OCI-LY3 (cell line): ENCODE results near the gene SFPQ.
"Not testable (repeated sequence)": the region's sequence is repeated elsewhere in the genome, so short reads cannot be mapped to it uniquely, and the experiment has no call there.

Experiments
- H2AFZ ChIP-seq: fragments of 200-600, 300-600 bp; shearing (Covaris generic); 2 replicates; pipeline ENCODE4 v1.6.0; 2014; ENCODE audit warnings: antibody characterized with exemption, low read depth, low read length
- H3K27ac ChIP-seq: fragments of 200-600, 300-600 bp; sonication (generic); 2 replicates; pipeline ENCODE4 v1.5.1; 2014; ENCODE audit warnings: mild to moderate bottlenecking, low read length, moderate library complexity, mixed read lengths
- H3K27me3 ChIP-seq: fragments of 200-600, 300-600 bp; sonication (generic); 2 replicates; pipeline ENCODE4 v1.6.1; 2014; ENCODE audit warnings: low read depth, low read length, mixed read lengths
- H3K36me3 ChIP-seq: fragments of 200-600, 300-600 bp; sonication (generic); replicated peaks from 2 replicates; pipeline ENCODE3; 2014; ENCODE audit warnings: low read depth, low read length, mixed read lengths
- H3K4me1 ChIP-seq: fragments of 300-600, 200-600 bp; sonication (generic); 2 replicates; pipeline ENCODE4 v1.6.1; 2014; ENCODE audit warnings: low read length, mixed read lengths
- H3K4me2 ChIP-seq: fragments of 200-600, 300-600 bp; sonication (generic); 2 replicates; pipeline ENCODE4 v1.6.1; 2014; ENCODE audit warnings: low read length, mixed read lengths
- H3K4me3 ChIP-seq: fragments of 300-600, 200-600 bp; sonication (generic); 2 replicates; pipeline ENCODE4 v1.5.1; 2014; ENCODE audit warnings: antibody characterized with exemption, mild to moderate bottlenecking, low read length, moderate library complexity
- H3K79me2 ChIP-seq: fragments of 300-600, 200-600 bp; shearing (Covaris generic); 2 replicates; pipeline ENCODE4 v1.6.1; 2014; ENCODE audit warnings: mild to moderate bottlenecking, low read length, mixed read lengths
- H3K9ac ChIP-seq: fragments of 300-600, 200-600 bp; shearing (Covaris generic); 2 replicates; pipeline ENCODE4 v1.6.0; 2014; ENCODE audit warnings: mild to moderate bottlenecking, low read length, moderate library complexity
- H3K9me3 ChIP-seq: fragments of 200-600, 300-600 bp; shearing (Covaris generic); 2 replicates; pipeline ENCODE4 v1.6.1; 2014; ENCODE audit warnings: low read length, mixed read lengths; ENCODE audit not compliant: insufficient read depth
- H4K20me1 ChIP-seq: fragments of 200-600, 300-600 bp; sonication (generic); 2 replicates; pipeline ENCODE4 v1.6.1; 2016; ENCODE audit warnings: low read length, mixed read lengths; ENCODE audit not compliant: insufficient read depth
- CTCF ChIP-seq: fragments of 200-600, 300-600 bp; sonication (generic); IDR thresholded peaks from 2 replicates; pipeline ENCODE4 v1.5.1; 2014; ENCODE audit warnings: antibody characterized with exemption, low read length, low read depth
- EZH2phosphoT487 ChIP-seq: fragments of 200-600 bp; shearing (Covaris generic); IDR thresholded peaks from 2 replicates; pipeline ENCODE4 v1.6.1; 2018; ENCODE audit warnings: antibody characterized with exemption, mixed run types, low read depth

SFPQ gene

GRCh38 chr1:35192853-35193664 is at the start of gene SFPQ:
Gene SFPQ, minus strand, starts transcription at chr1:35193145. Its CDS starts 96 bp downstream, at chr1:35193049.
- peak within 1 kb of the TSS; percentile 95 for H3K9ac ChIP-seq
- H3K4me3 ChIP-seq, result peak within 1 kb of the TSS; percentile 94
- H3K9me3 ChIP-seq, result no peaks in the 10 kb centered on the region
- H4K20me1 ChIP-seq, result peaks cover 38% of the 10 kb centered on the region
- H3K4me1 ChIP-seq, result peaks cover 11% of the 10 kb centered on the region
- H3K36me3 ChIP-seq, result peaks cover 42% of the 10 kb centered on the region
- no peaks in the 10 kb centered on the region for H3K27me3 ChIP-seq
- H2AFZ ChIP-seq, result peak within 1 kb of the TSS; percentile 47; the same call in 1 of the 2 replicates
- peak within 1 kb of the TSS; percentile 69 for H3K4me2 ChIP-seq
- peaks cover 50% of the 10 kb centered on the region for H3K79me2 ChIP-seq
- TF ChIP-seq CTCF (no peak), EZH2phosphoT487 (no peak)
- H3K27ac ChIP-seq, result peak within 1 kb of the TSS; percentile 77

GRCh38 chr1:35236772-35237171 is 43.8 kb upstream of the SFPQ start:
- not testable (repeated sequence) for H3K9ac ChIP-seq, H3K27ac ChIP-seq, H2AFZ ChIP-seq, H3K9me3 ChIP-seq, H3K4me3 ChIP-seq, H3K4me2 ChIP-seq, H4K20me1 ChIP-seq, H3K36me3 ChIP-seq, H3K27me3 ChIP-seq, H3K79me2 ChIP-seq, H3K4me1 ChIP-seq

- Histone ChIP-seq H4K20me1 (no peaks in the 10 kb centered on the region), H3K4me2 (no peak overlapping the region), H3K36me3 (no peaks in the 10 kb centered on the region), H3K4me1 (no peaks in the 10 kb centered on the region), H2AFZ (no peak overlapping the region), H3K9ac (no peak overlapping the region), H3K4me3 (no peak overlapping the region), H3K9me3 (no peaks in the 10 kb centered on the region), H3K79me2 (no peaks in the 10 kb centered on the region), H3K27me3 (no peaks in the 10 kb centered on the region), H3K27ac (no peak overlapping the region)
- TF ChIP-seq EZH2phosphoT487, result no peak
- no peak for TF ChIP-seq CTCF
Measured at GRCh38 chr1:35231287-35231686, 38.3 kb upstream of the SFPQ start.

GRCh38 chr1:35229587-35230360 is 36.8 kb upstream of the SFPQ start:
- no peak overlapping the region for H3K9ac ChIP-seq
- H3K9me3 ChIP-seq, result no peaks in the 10 kb centered on the region
- H4K20me1 ChIP-seq, result no peaks in the 10 kb centered on the region
- H3K36me3 ChIP-seq, result no peaks in the 10 kb centered on the region
- H3K27ac ChIP-seq, result no peak overlapping the region
- no peak for TF ChIP-seq CTCF
- no peak for TF ChIP-seq EZH2phosphoT487
- no peak overlapping the region for H3K4me2 ChIP-seq
- H3K27me3 ChIP-seq, result no peaks in the 10 kb centered on the region
- H2AFZ ChIP-seq, result no peak overlapping the region
- no peaks in the 10 kb centered on the region for H3K4me1 ChIP-seq
- H3K4me3 ChIP-seq, result no peak overlapping the region
- no peaks in the 10 kb centered on the region for H3K79me2 ChIP-seq
